ENCODE measurements around the gene ABCB4. TPM values are rescaled to one million over a fixed set of nuclear protein-coding genes. Genes with fewer than 3 reads are reported as not detected.

ABCB4 gene
- total RNA-seq, 1 experiment from 2014 or later = not detected

DNA sequence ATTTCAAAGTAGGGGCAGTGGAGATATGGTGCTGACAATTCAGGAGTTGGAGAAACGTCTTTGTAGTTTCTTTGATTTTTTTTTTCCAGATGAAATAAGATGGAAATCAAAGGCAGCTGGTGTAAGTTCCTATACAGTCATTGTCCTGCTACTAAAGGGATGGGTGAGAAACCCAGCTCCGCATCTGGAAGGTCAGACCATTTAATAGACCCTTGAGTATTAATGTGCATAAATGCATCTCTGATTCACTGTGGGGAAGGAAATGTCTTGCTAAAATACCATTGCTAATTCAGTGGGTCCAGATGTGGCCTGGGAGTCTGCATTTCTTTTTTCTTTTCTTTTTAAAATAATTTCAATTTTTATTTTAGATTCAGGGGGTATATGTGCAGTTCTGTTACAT is 15.5 kb downstream of the ABCB4 start:
- no peak overlapping the region for H3K27ac Mint-ChIP-seq (ENCODE audit: unreplicated experiment)
- H3K27me3 Mint-ChIP-seq (ENCODE audit: unreplicated experiment) = no peaks in the 10 kb centered on the region
- no peaks in the 10 kb centered on the region for H3K36me3 Mint-ChIP-seq (ENCODE audit: insufficient read depth, unreplicated experiment)
- no peaks in the 10 kb centered on the region for H3K4me1 Mint-ChIP-seq (ENCODE audit: low read depth, unreplicated experiment)
- BruUV-seq (replicated peaks) = no TSS peak
- CTCF ChIA-PET = no interaction called here
- intact Hi-C loops (cut with micrococcal nuclease; ENCODE audit: unreplicated experiment) = no loop called here
- DNase-seq = no peak
- TF ChIP-seq, protein P1, sequence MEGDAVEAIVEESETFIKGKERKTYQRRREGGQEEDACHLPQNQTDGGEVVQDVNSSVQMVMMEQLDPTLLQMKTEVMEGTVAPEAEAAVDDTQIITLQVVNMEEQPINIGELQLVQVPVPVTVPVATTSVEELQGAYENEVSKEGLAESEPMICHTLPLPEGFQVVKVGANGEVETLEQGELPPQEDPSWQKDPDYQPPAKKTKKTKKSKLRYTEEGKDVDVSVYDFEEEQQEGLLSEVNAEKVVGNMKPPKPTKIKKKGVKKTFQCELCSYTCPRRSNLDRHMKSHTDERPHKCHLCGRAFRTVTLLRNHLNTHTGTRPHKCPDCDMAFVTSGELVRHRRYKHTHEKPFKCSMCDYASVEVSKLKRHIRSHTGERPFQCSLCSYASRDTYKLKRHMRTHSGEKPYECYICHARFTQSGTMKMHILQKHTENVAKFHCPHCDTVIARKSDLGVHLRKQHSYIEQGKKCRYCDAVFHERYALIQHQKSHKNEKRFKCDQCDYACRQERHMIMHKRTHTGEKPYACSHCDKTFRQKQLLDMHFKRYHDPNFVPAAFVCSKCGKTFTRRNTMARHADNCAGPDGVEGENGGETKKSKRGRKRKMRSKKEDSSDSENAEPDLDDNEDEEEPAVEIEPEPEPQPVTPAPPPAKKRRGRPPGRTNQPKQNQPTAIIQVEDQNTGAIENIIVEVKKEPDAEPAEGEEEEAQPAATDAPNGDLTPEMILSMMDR (IDR thresholded peaks at IDR 0.05; ENCODE audit: unreplicated experiment) = no peak
- H3K4me3 Mint-ChIP-seq (ENCODE audit: low read depth, unreplicated experiment) = no peak overlapping the region
- no peaks in the 10 kb centered on the region for H3K9me3 Mint-ChIP-seq (ENCODE audit: low read depth, unreplicated experiment)

DNA sequence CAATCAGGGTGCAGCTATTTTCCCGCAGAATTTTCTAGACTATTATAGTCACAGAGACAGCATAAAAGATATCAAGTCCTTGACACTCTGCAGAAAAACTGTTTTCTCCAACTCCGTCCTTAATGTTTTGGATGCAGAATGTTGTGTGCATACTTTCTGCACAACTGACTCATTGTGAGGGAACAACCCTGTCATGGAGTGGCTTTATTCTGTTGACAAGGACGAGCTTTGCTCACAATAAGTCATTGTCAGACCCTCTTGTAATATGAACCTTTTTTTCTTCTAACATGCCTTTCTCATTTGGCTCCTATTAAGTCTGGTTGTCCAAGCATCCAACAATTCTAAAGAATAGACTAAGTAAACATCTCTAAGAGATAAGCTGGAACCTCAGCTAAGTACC is 17.3 kb downstream of the ABCB4 start:
- Mint-ChIP-seq H3K27me3 (ENCODE audit: unreplicated experiment) (no peaks in the 10 kb centered on the region), H3K4me1 (ENCODE audit: low read depth, unreplicated experiment) (no peaks in the 10 kb centered on the region), H3K4me3 (ENCODE audit: low read depth, unreplicated experiment) (no peak overlapping the region), H3K36me3 (ENCODE audit: insufficient read depth, unreplicated experiment) (no peaks in the 10 kb centered on the region), H3K27ac (ENCODE audit: unreplicated experiment) (no peak overlapping the region), H3K9me3 (ENCODE audit: low read depth, unreplicated experiment) (no peaks in the 10 kb centered on the region)
- intact Hi-C loops (cut with micrococcal nuclease; ENCODE audit: unreplicated experiment) = no loop called here
- no TSS peak for BruUV-seq (replicated peaks)
- no peak for DNase-seq
- TF ChIP-seq, protein P1 (IDR thresholded peaks at IDR 0.05; ENCODE audit: unreplicated experiment) = no peak
- CTCF ChIA-PET = no interaction called here

DNA sequence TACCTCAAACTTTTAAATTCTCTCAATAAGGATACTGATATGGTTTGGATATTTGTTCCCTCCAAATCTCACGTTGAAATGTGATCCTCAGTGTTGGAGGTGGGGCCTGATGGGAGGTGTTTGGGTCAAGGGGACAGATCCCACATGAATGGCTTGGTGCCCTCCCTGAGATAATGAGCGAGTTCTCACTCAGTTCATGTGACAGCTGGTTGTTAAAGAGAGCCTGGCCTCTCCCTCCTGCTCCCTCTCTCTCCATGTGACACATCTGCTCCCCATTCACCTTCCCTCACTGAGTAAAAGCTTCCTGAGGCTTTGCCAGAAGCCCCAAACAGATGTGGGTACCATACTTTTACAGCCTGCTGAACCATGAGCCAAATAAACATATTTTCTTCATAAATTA is 19.2 kb downstream of the ABCB4 start:
- BruUV-seq (replicated peaks) = no TSS peak
- no peaks in the 10 kb centered on the region for H3K27me3 Mint-ChIP-seq (ENCODE audit: unreplicated experiment)
- H3K27ac Mint-ChIP-seq (ENCODE audit: unreplicated experiment) = no peak overlapping the region
- CTCF ChIA-PET = no interaction called here
- TF ChIP-seq, protein P1 (IDR thresholded peaks at IDR 0.05; ENCODE audit: unreplicated experiment) = no peak
- no peaks in the 10 kb centered on the region for H3K36me3 Mint-ChIP-seq (ENCODE audit: insufficient read depth, unreplicated experiment)
- intact Hi-C loops (cut with micrococcal nuclease; ENCODE audit: unreplicated experiment) = no loop called here
- no peaks in the 10 kb centered on the region for H3K9me3 Mint-ChIP-seq (ENCODE audit: low read depth, unreplicated experiment)
- no peaks in the 10 kb centered on the region for H3K4me1 Mint-ChIP-seq (ENCODE audit: low read depth, unreplicated experiment)
- no peak overlapping the region for H3K4me3 Mint-ChIP-seq (ENCODE audit: low read depth, unreplicated experiment)
- no peak for DNase-seq

DNA sequence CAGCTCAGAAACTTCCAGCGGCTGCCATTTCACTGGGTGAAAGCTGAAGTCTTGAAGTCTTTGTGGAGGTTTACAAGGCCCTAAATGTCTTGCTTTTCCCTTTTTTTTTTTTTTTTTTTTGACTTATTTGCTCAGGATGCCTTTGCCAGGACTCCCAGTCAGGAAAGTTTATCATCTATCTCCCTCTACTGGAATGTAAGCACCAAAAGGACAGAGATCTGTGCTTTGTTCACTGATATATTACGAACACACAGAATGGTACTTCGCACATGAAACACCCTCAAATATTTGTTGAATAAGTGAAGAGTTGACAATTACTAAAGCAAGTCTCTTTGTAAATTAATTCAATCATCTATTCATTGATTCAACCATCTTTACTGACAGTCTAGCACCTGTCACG is 23.2 kb downstream of the ABCB4 start:
- CTCF ChIA-PET = no interaction called here
- DNase-seq = no peak
- Mint-ChIP-seq H3K27ac (ENCODE audit: unreplicated experiment) (no peak overlapping the region), H3K36me3 (ENCODE audit: insufficient read depth, unreplicated experiment) (no peaks in the 10 kb centered on the region), H3K4me3 (ENCODE audit: low read depth, unreplicated experiment) (no peak overlapping the region), H3K4me1 (ENCODE audit: low read depth, unreplicated experiment) (no peaks in the 10 kb centered on the region), H3K27me3 (ENCODE audit: unreplicated experiment) (no peaks in the 10 kb centered on the region), H3K9me3 (ENCODE audit: low read depth, unreplicated experiment) (no peaks in the 10 kb centered on the region)
- TF ChIP-seq, protein P1 (IDR thresholded peaks at IDR 0.05; ENCODE audit: unreplicated experiment) = no peak
- BruUV-seq (replicated peaks) = no TSS peak
- intact Hi-C loops (cut with micrococcal nuclease; ENCODE audit: unreplicated experiment) = no loop called here

DNA sequence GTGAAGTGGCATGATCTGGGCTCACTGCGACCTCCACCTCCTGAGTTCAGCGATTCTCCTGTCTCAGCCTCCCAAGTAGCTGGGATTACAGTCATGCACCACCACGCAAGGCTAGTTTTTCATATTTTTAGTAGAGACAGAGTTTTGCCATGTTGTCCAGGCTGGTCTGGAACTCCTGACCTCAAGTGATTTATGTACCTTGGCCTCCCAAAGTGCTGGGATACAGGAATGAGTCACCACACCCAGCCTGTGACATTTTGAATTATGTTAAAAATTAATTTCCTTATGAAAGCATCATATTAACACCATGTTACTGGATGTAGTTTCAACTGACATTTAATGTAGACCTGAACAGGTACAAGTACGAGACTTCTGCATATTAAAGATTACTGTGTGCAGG is 24.3 kb downstream of the ABCB4 start:
- H3K4me1 Mint-ChIP-seq (ENCODE audit: low read depth, unreplicated experiment) = no peaks in the 10 kb centered on the region
- intact Hi-C loops (cut with micrococcal nuclease; ENCODE audit: unreplicated experiment) = no loop called here
- no peaks in the 10 kb centered on the region for H3K27me3 Mint-ChIP-seq (ENCODE audit: unreplicated experiment)
- no peaks in the 10 kb centered on the region for H3K36me3 Mint-ChIP-seq (ENCODE audit: insufficient read depth, unreplicated experiment)
- H3K27ac Mint-ChIP-seq (ENCODE audit: unreplicated experiment) = no peak overlapping the region
- CTCF ChIA-PET = no interaction called here
- no peak for DNase-seq
- no peaks in the 10 kb centered on the region for H3K9me3 Mint-ChIP-seq (ENCODE audit: low read depth, unreplicated experiment)
- TF ChIP-seq, protein P1 (IDR thresholded peaks at IDR 0.05; ENCODE audit: unreplicated experiment) = no peak
- no TSS peak for BruUV-seq (replicated peaks)
- H3K4me3 Mint-ChIP-seq (ENCODE audit: low read depth, unreplicated experiment) = no peak overlapping the region

Data from Calu3 (cell line).